ENCODE results near the gene OVOL1. TPM values are rescaled to one million over a fixed set of nuclear protein-coding genes. Genes with fewer than 3 reads are reported as not detected.

OVOL1 gene
- total RNA-seq, 1 experiment from 2014 or later, result not detected

DNA sequence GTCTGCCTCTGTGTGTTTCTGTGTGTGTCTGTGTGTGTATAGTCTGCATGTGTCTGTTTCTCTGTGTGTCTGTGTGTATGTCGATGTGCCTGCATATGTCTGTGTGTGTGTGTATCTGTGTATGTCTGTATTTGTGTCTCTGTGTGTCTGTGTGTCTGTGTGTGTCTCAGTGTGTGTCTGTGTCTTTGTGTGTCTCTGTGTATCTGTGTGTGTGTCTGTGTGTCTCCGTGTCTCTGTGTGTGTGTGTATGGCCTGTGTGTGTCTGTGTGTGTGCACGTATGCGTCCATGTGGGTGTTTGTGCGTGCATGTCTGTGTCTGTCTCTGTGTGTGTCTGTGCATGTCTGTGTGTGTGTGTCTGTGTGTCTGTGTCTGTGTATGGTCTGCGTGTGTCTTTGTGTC, 47.3 kb downstream of the OVOL1 start:
- POLR2A ChIA-PET (ENCODE audit: low non-redundant PET), result interaction anchor here (0.7 kb wide), 1 partner anchor 37 kb away, joined by 3 read pairs; no protein-coding TSS in a partner anchor
- no peaks in the 10 kb centered on the region for H3K27me3 ChIP-seq (replicated peaks; ENCODE audit: insufficient read depth, low read depth, low read length, poor library complexity)
- CTCF ChIA-PET, result no interaction called here
- no peak overlapping the region for H3K27ac ChIP-seq (ENCODE audit: low read depth, low read length, poor library complexity, severe bottlenecking)
- H3K36me3 ChIP-seq (ENCODE audit: insufficient read depth, low read length, poor library complexity, severe bottlenecking), result no peaks in the 10 kb centered on the region
- intact Hi-C loops (cut with micrococcal nuclease; ENCODE audit: unreplicated experiment), result no loop called here
- H3K9me3 ChIP-seq (ENCODE audit: low read depth, low read length, poor library complexity, severe bottlenecking), result no peaks in the 10 kb centered on the region
- TF ChIP-seq, protein P1, sequence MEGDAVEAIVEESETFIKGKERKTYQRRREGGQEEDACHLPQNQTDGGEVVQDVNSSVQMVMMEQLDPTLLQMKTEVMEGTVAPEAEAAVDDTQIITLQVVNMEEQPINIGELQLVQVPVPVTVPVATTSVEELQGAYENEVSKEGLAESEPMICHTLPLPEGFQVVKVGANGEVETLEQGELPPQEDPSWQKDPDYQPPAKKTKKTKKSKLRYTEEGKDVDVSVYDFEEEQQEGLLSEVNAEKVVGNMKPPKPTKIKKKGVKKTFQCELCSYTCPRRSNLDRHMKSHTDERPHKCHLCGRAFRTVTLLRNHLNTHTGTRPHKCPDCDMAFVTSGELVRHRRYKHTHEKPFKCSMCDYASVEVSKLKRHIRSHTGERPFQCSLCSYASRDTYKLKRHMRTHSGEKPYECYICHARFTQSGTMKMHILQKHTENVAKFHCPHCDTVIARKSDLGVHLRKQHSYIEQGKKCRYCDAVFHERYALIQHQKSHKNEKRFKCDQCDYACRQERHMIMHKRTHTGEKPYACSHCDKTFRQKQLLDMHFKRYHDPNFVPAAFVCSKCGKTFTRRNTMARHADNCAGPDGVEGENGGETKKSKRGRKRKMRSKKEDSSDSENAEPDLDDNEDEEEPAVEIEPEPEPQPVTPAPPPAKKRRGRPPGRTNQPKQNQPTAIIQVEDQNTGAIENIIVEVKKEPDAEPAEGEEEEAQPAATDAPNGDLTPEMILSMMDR (conservative IDR thresholded peaks at IDR 0.05; ENCODE audit: low read depth, low read length), result no peak
- TF ChIP-seq EZH2 (IDR thresholded peaks at IDR 0.05; ENCODE audit: borderline replicate concordance, low read depth, low read length, poor library complexity, severe bottlenecking), result no peak
- H3K4me1 ChIP-seq (ENCODE audit: insufficient read depth, low read length, poor library complexity, severe bottlenecking), result no peaks in the 10 kb centered on the region
- DNase-seq (ENCODE audit: low spot score), result no peak
- no TSS peak for BruUV-seq (replicated peaks)
- peak overlapping the region; percentile 54 for H3K4me3 ChIP-seq (ENCODE audit: low read depth, low read length, poor library complexity, severe bottlenecking)

DNA sequence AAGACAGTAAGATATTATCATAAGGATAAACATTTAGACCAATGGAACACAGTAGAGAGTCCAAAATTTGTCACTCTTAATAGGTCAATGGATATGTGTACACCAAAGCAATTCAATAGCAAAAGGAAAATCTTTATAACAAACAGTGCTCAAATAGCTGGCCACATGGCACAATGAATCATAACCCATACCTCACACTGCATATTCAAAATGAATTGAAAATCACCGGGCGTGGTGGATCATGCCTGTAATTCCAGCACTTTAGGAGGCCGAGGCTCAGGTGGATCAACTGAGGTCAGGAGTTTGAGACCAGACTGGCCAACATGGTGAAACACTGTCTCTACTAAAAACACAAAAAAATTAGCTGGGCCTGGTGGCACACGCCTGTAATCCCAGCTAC, 55.3 kb downstream of the OVOL1 start:
- no peak for TF ChIP-seq EZH2 (IDR thresholded peaks at IDR 0.05; ENCODE audit: borderline replicate concordance, low read depth, low read length, poor library complexity, severe bottlenecking)
- BruUV-seq (replicated peaks), result no TSS peak
- Histone ChIP-seq H3K4me3 (ENCODE audit: low read depth, low read length, poor library complexity, severe bottlenecking) (no peak overlapping the region), H3K4me1 (ENCODE audit: insufficient read depth, low read length, poor library complexity, severe bottlenecking) (no peaks in the 10 kb centered on the region), H3K9me3 (ENCODE audit: low read depth, low read length, poor library complexity, severe bottlenecking) (no peaks in the 10 kb centered on the region), H3K27me3 (replicated peaks; ENCODE audit: insufficient read depth, low read depth, low read length, poor library complexity) (no peaks in the 10 kb centered on the region), H3K36me3 (ENCODE audit: insufficient read depth, low read length, poor library complexity, severe bottlenecking) (no peaks in the 10 kb centered on the region), H3K27ac (ENCODE audit: low read depth, low read length, poor library complexity, severe bottlenecking) (no peak overlapping the region)
- CTCF ChIA-PET, result no interaction called here
- POLR2A ChIA-PET (ENCODE audit: low non-redundant PET), result no interaction called here
- intact Hi-C loops (cut with micrococcal nuclease; ENCODE audit: unreplicated experiment), result no loop called here
- no peak for DNase-seq (ENCODE audit: low spot score)

DNA sequence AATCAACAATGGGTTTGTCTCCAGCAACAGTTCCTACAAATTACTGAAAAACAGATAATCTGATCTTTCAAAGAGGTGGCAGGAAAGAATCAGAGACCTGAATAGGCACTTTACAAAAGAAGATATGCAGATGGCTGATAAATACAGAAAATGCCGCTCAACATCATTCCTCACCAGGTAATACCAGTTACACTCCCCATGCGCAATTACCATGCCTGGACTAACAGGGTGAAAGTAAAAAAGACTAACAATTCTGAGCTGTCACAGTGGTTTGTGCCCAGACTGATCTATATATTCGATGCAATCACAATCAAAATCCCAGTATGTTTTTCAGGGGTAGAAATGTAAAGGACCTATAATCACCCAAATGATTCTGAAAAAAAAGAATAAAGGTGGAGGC, 56.9 kb downstream of the OVOL1 start:
- H3K36me3 ChIP-seq (ENCODE audit: insufficient read depth, low read length, poor library complexity, severe bottlenecking), result no peaks in the 10 kb centered on the region
- no peak overlapping the region for H3K27ac ChIP-seq (ENCODE audit: low read depth, low read length, poor library complexity, severe bottlenecking)
- no peaks in the 10 kb centered on the region for H3K4me1 ChIP-seq (ENCODE audit: insufficient read depth, low read length, poor library complexity, severe bottlenecking)
- DNase-seq (ENCODE audit: low spot score), result no peak
- no peaks in the 10 kb centered on the region for H3K27me3 ChIP-seq (replicated peaks; ENCODE audit: insufficient read depth, low read depth, low read length, poor library complexity)
- no peaks in the 10 kb centered on the region for H3K9me3 ChIP-seq (ENCODE audit: low read depth, low read length, poor library complexity, severe bottlenecking)
- ChIA-PET POLR2A (ENCODE audit: low non-redundant PET) (no interaction called here), CTCF (interaction anchor here (1.0 kb wide), 1 partner anchor 437 kb away, joined by 6 read pairs; no protein-coding TSS in a partner anchor)
- BruUV-seq (replicated peaks), result no TSS peak
- no peak overlapping the region for H3K4me3 ChIP-seq (ENCODE audit: low read depth, low read length, poor library complexity, severe bottlenecking)
- TF ChIP-seq, protein P1 (conservative IDR thresholded peaks at IDR 0.05; ENCODE audit: low read depth, low read length), result no peak
- no peak for TF ChIP-seq EZH2 (IDR thresholded peaks at IDR 0.05; ENCODE audit: borderline replicate concordance, low read depth, low read length, poor library complexity, severe bottlenecking)
- intact Hi-C loops (cut with micrococcal nuclease; ENCODE audit: unreplicated experiment), result no loop called here

DNA sequence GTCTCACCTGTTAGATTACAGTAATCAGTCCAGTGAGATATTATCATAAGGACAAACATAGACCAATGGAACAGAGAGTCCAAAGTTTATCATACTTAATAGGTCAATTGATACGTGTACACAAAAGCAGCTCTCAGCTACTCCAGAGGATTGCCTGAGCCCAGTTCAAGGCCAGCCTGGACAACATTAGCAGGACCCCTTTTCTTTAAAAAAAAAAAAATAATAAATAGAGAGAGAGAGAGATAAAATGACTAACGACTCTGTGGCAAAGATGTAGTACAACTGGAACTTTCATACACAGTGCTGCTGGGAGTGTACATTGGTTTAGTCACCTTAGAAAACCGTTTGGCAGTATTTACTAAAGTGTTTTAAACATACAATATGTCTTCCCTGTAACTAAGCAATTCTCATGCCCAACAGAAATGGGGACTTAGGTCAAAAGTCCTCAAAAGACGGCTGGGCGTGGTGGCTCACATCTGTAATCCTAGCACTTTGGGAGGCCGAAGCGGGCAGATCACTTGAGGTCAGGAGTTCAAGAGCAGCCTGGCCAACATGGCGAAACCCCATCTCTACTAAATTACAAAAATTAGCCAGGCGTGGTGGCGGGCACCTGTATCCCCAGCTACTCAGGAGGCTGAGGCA, 57.5 kb downstream of the OVOL1 start:
- H3K27ac ChIP-seq (ENCODE audit: low read depth, low read length, poor library complexity, severe bottlenecking), result no peak overlapping the region
- H3K4me3 ChIP-seq (ENCODE audit: low read depth, low read length, poor library complexity, severe bottlenecking), result no peak overlapping the region
- ChIA-PET CTCF (no interaction called here), POLR2A (ENCODE audit: low non-redundant PET) (no interaction called here)
- no peaks in the 10 kb centered on the region for H3K9me3 ChIP-seq (ENCODE audit: low read depth, low read length, poor library complexity, severe bottlenecking)
- no peak for TF ChIP-seq EZH2 (IDR thresholded peaks at IDR 0.05; ENCODE audit: borderline replicate concordance, low read depth, low read length, poor library complexity, severe bottlenecking)
- TF ChIP-seq, protein P1 (conservative IDR thresholded peaks at IDR 0.05; ENCODE audit: low read depth, low read length), result no peak
- no peak for DNase-seq (ENCODE audit: low spot score)
- H3K27me3 ChIP-seq (replicated peaks; ENCODE audit: insufficient read depth, low read depth, low read length, poor library complexity), result no peaks in the 10 kb centered on the region
- H3K4me1 ChIP-seq (ENCODE audit: insufficient read depth, low read length, poor library complexity, severe bottlenecking), result no peaks in the 10 kb centered on the region
- no TSS peak for BruUV-seq (replicated peaks)
- no peaks in the 10 kb centered on the region for H3K36me3 ChIP-seq (ENCODE audit: insufficient read depth, low read length, poor library complexity, severe bottlenecking)
- intact Hi-C loops (cut with micrococcal nuclease; ENCODE audit: unreplicated experiment), result no loop called here
